HCT116 (cell line): ENCODE results near the gene INTS1. TPM values are rescaled to one million over a fixed set of nuclear protein-coding genes. Genes with fewer than 3 reads are reported as not detected.

Source experiments
- ATAC-seq: fragments of 200-7000 bp; cut with Tn5 transposase; 2 replicates; pipeline ENCODE4 v1.9.1; 2020; ENCODE audit warnings: mild to moderate bottlenecking, moderate library complexity
- BruUV-seq: library from RNA; stranded (reverse); fragments of 400-500 nt; replicated peaks from 2 replicates; lab custom pipeline; 2021; lab: Mats Ljungman, UMichigan
- CTCF ChIA-PET: fragments of 300-600 bp; sonication (Branson Sonifier 250); formaldehyde crosslinking; loops from one replicate; lab custom pipeline; 2021; ENCODE audit warnings: antibody characterized with exemption; lab: Charles Lee
- POLR2A ChIA-PET: fragments of 300-600, 350-600 bp; sonication (Branson Sonifier 250); formaldehyde crosslinking; loops from one replicate; lab custom pipeline; 2021; ENCODE audit warnings: antibody characterized with exemption; lab: Charles Lee
- RAD21 ChIA-PET, 2 experiments: fragments of 300-600 bp; sonication (Branson Sonifier 250); formaldehyde crosslinking; loops; one replicate each; lab custom pipeline; 2023; ENCODE audit warnings: low total read pairs in 2 of 2; ENCODE audit not compliant: uncharacterized antibody in 2 of 2, unreplicated experiment in 2 of 2, low non-redundant PET in 1 of 2; lab: Charles Lee
- DNase-seq: peaks from one replicate; pipeline ENCODE4 v3.0.0-alpha.2; 2010; ENCODE audit warnings: low read depth, low spot score
- H2AFZ ChIP-seq: fragments of 200-600 bp; shearing (Covaris generic), sonication (generic); 2 replicates; pipeline ENCODE4 v1.6.1; 2017; ENCODE audit warnings: low read depth, mixed run types, mixed read lengths, antibody characterized with exemption, low read length; ENCODE audit not compliant: poor library complexity, severe bottlenecking
- H3K27ac ChIP-seq: 2 replicates; pipeline ENCODE4 v1.5.1; 2012; ENCODE audit warnings: low read depth, low read length
- H3K27me3 ChIP-seq: fragments of 200-600 bp; sonication (generic); 2 replicates; pipeline ENCODE4 v1.6.1; 2016; ENCODE audit warnings: mixed run types, low read length, mixed read lengths; ENCODE audit not compliant: insufficient read depth
- H3K36me3 ChIP-seq, 2 experiments: fragments of 200-500 bp in 1 of 2; fragments of 200-600 bp in 1 of 2; sonication (Bioruptor generic) in 1 of 2; sonication (generic) in 1 of 2; 2 replicates each; pipeline versions ENCODE4 v1.5.1 to v1.6.1; 2014 to 2016; ENCODE audit warnings: low read length in 2 of 2, inconsistent platforms in 1 of 2, mixed read lengths in 1 of 2, mixed run types in 1 of 2; ENCODE audit not compliant: insufficient read depth in 2 of 2, control insufficient read depth in 1 of 2
- H3K4me1 ChIP-seq, 2 experiments: fragments of 200-600 bp in 1 of 2; sonication (generic) in 1 of 2; 2 replicates each; pipeline versions ENCODE4 v1.5.1 to v1.6.1; 2012 to 2017; ENCODE audit warnings: low read length in 2 of 2, inconsistent platforms in 1 of 2, mild to moderate bottlenecking in 1 of 2, mixed read lengths in 1 of 2, mixed run types in 1 of 2, moderate library complexity in 1 of 2; ENCODE audit not compliant: insufficient read depth in 2 of 2, control insufficient read depth in 1 of 2
- H3K4me2 ChIP-seq: fragments of 200-600 bp; sonication (generic); 2 replicates; pipeline ENCODE4 v1.6.1; 2017; ENCODE audit warnings: mixed run types, low read length, mixed read lengths
- H3K4me3 ChIP-seq, 2 experiments: fragments of 200-600 bp in 1 of 2; sonication (generic) in 1 of 2; replicated peaks in 1 of 2; 2 replicates each; pipeline ENCODE4 v1.5.1; 2011 to 2016; ENCODE audit warnings: low read length in 2 of 2, control low read depth in 1 of 2, low read depth in 1 of 2, mild to moderate bottlenecking in 1 of 2, mixed read lengths in 1 of 2, mixed run types in 1 of 2
- H3K79me2 ChIP-seq: fragments of 200-600 bp; sonication (generic); 2 replicates; pipeline ENCODE4 v1.6.1; 2017; ENCODE audit warnings: mild to moderate bottlenecking, mixed run types, low read length, moderate library complexity, mixed read lengths; ENCODE audit not compliant: insufficient read depth
- H3K9ac ChIP-seq: fragments of 200-600 bp; sonication (generic); 2 replicates; pipeline ENCODE4 v1.6.1; 2016; ENCODE audit warnings: low read length, mixed read lengths
- H3K9me2 ChIP-seq: fragments of 200-600 bp; sonication (generic), shearing (Covaris generic); 2 replicates; pipeline ENCODE4 v1.6.1; 2017; ENCODE audit warnings: mixed run types, mild to moderate bottlenecking, moderate library complexity; ENCODE audit not compliant: insufficient read depth
- H3K9me3 ChIP-seq, 2 experiments: fragments of 200-500 bp in 1 of 2; fragments of 200-600 bp in 1 of 2; sonication (Bioruptor generic) in 1 of 2; sonication (generic) in 1 of 2; 2 replicates each; pipeline ENCODE4 v1.6.1; 2014 to 2017; ENCODE audit warnings: low read length in 2 of 2, mixed read lengths in 2 of 2, inconsistent platforms in 1 of 2, low read depth in 1 of 2, mild to moderate bottlenecking in 1 of 2, mixed run types in 1 of 2, moderate library complexity in 1 of 2; ENCODE audit not compliant: control insufficient read depth in 1 of 2, insufficient read depth in 1 of 2
- H4K20me1 ChIP-seq: fragments of 200-600 bp; sonication (generic), shearing (Covaris generic); 2 replicates; pipeline ENCODE4 v1.6.1; 2017; ENCODE audit warnings: mixed run types, mild to moderate bottlenecking, moderate library complexity; ENCODE audit not compliant: insufficient read depth
- ATF3 ChIP-seq: IDR thresholded peaks from 2 replicates; pipeline ENCODE4 v1.6.1; 2012
- CEBPB ChIP-seq: IDR thresholded peaks from 2 replicates; pipeline ENCODE4 v1.6.1; 2012; ENCODE audit warnings: low read depth
- ELF1 ChIP-seq: IDR thresholded peaks from 2 replicates; pipeline ENCODE4 v1.6.1; 2012; ENCODE audit warnings: low read depth, borderline replicate concordance
- EZH2 ChIP-seq: fragments of 200-600 bp; sonication (generic); IDR thresholded peaks from 2 replicates; pipeline ENCODE4 v1.6.1; 2017; ENCODE audit warnings: antibody characterized with exemption, mixed run types
- EZH2phosphoT487 ChIP-seq: fragments of 200-600 bp; IDR thresholded peaks from 2 replicates; pipeline ENCODE4 v1.6.1; 2018; ENCODE audit warnings: antibody characterized with exemption, borderline replicate concordance
- JUND ChIP-seq: IDR thresholded peaks from 2 replicates; pipeline ENCODE4 v1.6.1; 2012
- POLR2AphosphoS5 ChIP-seq: IDR thresholded peaks from 2 replicates; pipeline ENCODE4 v1.6.1; 2011; ENCODE audit warnings: mild to moderate bottlenecking, low read depth, low read length, moderate library complexity
- RAD21 ChIP-seq: IDR thresholded peaks from 2 replicates; pipeline ENCODE4 v1.6.1; 2012; ENCODE audit warnings: low read depth, mild to moderate bottlenecking
- REST ChIP-seq: IDR thresholded peaks from 2 replicates; pipeline ENCODE4 v1.6.1; 2012; ENCODE audit warnings: low read depth
- SIN3A ChIP-seq: IDR thresholded peaks from 2 replicates; pipeline ENCODE4 v1.6.1; 2012; ENCODE audit warnings: low read depth
- SP1 ChIP-seq: IDR thresholded peaks from 2 replicates; pipeline ENCODE4 v1.6.1; 2012; ENCODE audit warnings: low read depth
- SRF ChIP-seq: IDR thresholded peaks from 2 replicates; pipeline ENCODE4 v1.6.1; 2012; ENCODE audit warnings: low read depth
- TCF7L2 ChIP-seq: IDR thresholded peaks from 2 replicates; pipeline ENCODE4 v1.7.0; 2011; ENCODE audit warnings: borderline replicate concordance, inconsistent platforms; ENCODE audit not compliant: insufficient read depth, insufficient read length; ENCODE audit errors: extremely low read depth
- YY1 ChIP-seq: IDR thresholded peaks from 2 replicates; pipeline ENCODE4 v1.6.1; 2011; ENCODE audit warnings: low read length, low read depth, moderate library complexity, mild to moderate bottlenecking; ENCODE audit not compliant: insufficient replicate concordance; ENCODE audit errors: extremely low read depth
- ZBTB33 ChIP-seq: IDR thresholded peaks from 2 replicates; pipeline ENCODE4 v1.6.1; 2011; ENCODE audit warnings: mild to moderate bottlenecking, low read length, moderate library complexity; ENCODE audit not compliant: insufficient replicate concordance; ENCODE audit errors: extremely low read depth
- ZNF274 ChIP-seq: fragments of 200-500 bp; sonication (Bioruptor generic); IDR thresholded peaks from 2 replicates; pipeline ENCODE4 v1.6.1; 2014; ENCODE audit warnings: mild to moderate bottlenecking, low read depth, low read length, inconsistent platforms
- intact Hi-C: fragments of 100-400 bp; cut with micrococcal nuclease; formaldehyde crosslinking; loops from 2 replicates; pipeline ENCODE4 v1.10.0; 2022
- total RNA-seq: library from RNA; stranded (reverse); gene quantifications from one replicate; pipeline ENCODE4 v1.2.1, GENCODE V29; 2021; ENCODE audit not compliant: unreplicated experiment

The INTS1 gene
- total RNA-seq, 1 experiment from 2014 or later: 167 TPM

GRCh38 chr7:1535701-1536454 lies 31.7 kb upstream of the INTS1 start:
- Histone ChIP-seq H3K27ac (peak overlapping the region; percentile 83), H3K9ac (peak overlapping the region; percentile 79), H2AFZ (no peak overlapping the region), H3K27me3 (no peaks in the 10 kb centered on the region), H3K4me2 (peak overlapping the region; percentile 82), H4K20me1 (no peaks in the 10 kb centered on the region; the same call in 1 of the 2 replicates), H3K36me3 (peaks cover 8 to 24% of the 10 kb centered on the region in 2 experiments; a peak in 3 of 4 replicates), H3K4me1 (peaks cover 54 to 70% of the 10 kb centered on the region in 2 experiments), H3K4me3 (peak overlapping the region in 1 of 2 experiments; percentile 49; a peak in 1 of 4 replicates), H3K9me2 (no peaks in the 10 kb centered on the region), H3K79me2 (peaks cover 90% of the 10 kb centered on the region), H3K9me3 (no peaks in the 10 kb centered on the region)
- ChIA-PET RAD21 (no interaction called here), CTCF (no interaction called here), POLR2A (no interaction called here)
- intact Hi-C loops: no loop called here
- ATAC-seq (no peak), DNase-seq (no peak)
- BruUV-seq: no TSS peak
- TF ChIP-seq ZNF274: no peak
- no peak for TF ChIP-seq SRF
- no peak for TF ChIP-seq ELF1
- TF ChIP-seq CEBPB: no peak
- TF ChIP-seq JUND: no peak
- no peak for TF ChIP-seq ATF3
- TF ChIP-seq ZBTB33: no peak
- TF ChIP-seq TCF7L2: no peak
- no peak for TF ChIP-seq EZH2
- no peak for TF ChIP-seq YY1
- TF ChIP-seq REST: no peak
- no peak for TF ChIP-seq EZH2phosphoT487
- TF ChIP-seq RAD21: no peak
- no peak for TF ChIP-seq SP1
- TF ChIP-seq SIN3A: no peak
- no peak for TF ChIP-seq POLR2AphosphoS5
